GM04504 (cell line): Measurements from ENCODE around the gene PLCD1.
"Not testable (repeated sequence)": the region's sequence is repeated elsewhere in the genome, so short reads cannot be mapped to it uniquely, and the experiment has no call there.

Source experiments
- DNase-seq: peaks from one replicate; pipeline ENCODE4 v3.0.0-alpha.2; 2012; ENCODE audit warnings: low read depth

Gene PLCD1

DNA sequence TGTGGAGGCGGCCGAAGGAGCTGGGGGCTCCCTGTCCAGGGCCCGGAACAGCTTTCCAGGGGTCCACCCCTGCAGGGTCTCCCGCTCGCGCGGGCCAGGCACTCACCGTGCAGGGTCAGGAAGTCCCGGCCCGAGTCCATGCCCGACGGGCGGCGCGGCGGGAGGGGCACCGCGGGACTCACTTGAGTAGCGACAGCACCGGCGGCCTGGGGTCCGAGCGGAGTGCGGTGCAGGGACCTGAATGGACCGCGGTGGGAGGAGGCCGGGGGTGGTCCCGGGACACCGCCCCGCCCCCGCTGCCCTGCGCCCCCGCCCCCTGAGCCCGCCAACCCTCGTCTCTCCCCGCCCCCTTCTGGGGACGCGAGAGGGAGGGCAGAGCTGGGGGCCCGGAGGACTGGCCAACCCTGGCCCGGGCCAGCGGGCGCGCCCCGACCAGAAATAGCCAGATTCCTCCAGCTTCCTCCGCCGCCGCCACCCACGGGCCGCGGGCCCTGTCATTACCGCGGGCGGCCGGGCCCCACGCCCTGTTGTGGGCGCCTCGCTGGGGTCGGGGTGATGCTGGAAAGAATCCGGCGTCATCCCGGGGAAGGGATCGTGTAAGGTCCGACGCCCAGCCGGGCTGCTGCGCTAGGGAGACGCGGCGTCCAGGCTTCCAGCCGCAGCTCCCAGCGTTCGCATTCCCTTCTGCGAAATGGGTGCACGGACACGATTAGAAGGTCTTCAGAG, at the start of gene PLCD1:
Gene PLCD1, minus strand, starts transcription at position 243 of the 726 bp plus-strand sequence. Its CDS starts 103 bp downstream, at position 140.
- DNase-seq, result no peak

DNA sequence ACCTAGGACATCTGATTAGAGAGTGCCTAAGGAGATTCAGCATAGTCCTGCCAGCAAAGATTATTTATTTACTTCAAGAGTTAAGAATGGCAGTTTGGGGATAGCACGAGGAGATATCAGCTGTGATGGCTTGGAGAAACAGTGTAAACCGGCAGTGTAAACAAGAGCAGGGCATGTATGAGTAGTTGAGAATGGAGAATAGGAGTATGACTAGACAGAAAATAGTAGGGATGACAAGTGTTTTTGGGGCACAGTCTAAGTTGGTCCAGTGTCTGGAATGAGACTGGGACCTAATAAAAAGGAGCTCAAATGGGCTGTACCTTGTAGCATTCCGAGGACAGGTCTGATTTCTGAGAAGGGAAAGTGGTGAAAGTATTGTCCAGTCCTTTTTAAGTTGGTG, 47.6 kb upstream of the PLCD1 start:
- DNase-seq, result not testable (repeated sequence)

DNA sequence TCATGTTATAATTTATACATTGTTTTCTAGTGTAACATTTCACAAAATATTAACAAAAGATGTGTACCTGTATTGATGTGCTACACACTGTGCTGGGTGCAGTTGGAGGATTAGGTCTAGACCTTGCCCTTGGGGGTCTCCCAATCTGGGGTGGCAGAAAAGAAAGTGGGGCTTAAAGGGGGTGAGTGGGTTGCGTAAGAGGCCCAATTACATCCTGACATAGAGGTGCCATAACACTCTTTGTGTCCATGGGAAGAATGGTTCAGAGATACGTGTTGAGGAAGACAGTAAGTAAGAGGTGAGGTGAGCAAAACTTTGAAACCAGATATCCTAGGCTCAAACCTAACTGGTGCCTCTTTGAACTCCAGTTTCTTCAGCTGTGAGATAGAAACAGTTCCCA, 40.6 kb upstream of the PLCD1 start:
- no peak for DNase-seq

DNA sequence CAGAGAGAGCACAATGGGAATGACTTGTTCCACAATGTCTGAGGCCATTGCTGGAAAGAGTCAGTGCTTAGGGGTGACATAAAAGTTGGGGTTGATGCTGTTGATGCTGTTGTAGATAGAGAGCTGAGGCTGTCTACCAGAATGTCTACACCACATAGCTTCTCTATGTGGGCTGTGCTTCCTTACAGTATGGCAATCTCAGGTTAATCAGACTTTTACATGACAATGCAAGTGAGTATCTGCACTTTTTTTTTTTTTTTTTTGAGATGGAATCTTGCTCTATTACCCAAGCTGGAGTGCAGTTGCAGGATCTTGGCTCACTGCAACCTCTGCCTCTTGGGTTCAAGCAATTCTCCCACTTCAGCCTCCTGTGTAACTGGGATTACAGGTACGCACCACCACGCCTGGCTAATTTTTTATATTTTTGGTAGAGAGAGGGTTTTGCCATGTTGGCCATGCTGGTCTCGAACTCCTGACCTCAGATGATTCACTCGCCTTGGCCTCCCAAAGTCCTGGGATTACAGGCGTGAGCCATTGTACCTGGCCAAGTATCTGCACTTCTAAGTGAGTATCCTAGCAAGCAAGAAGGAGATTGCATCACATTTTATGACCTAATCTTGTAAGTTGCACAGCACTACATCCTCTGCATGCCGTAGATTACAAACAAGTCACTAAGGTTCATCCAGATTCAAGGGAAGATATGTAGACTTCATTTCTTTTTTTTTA, 38.2 kb upstream of the PLCD1 start:
- DNase-seq, result no peak

DNA sequence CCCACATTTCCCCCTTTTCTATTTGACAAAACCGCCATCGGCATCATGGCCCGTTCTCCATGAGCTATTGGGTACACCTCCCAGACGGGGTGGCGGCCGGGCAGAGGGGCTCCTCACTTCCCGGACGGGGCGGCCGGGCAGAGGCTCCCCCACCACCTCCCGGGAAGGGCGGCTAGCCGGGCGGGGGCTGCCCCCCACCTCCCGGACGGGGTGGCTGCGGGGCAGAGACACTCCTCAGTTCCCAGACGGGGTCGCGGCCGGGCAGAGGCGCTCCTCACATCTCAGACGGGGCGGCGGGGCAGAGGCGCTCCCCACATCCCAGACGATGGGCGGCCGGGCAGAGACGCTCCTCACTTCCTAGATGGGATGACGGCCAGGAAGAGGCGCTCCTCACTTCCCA, 35.0 kb upstream of the PLCD1 start:
- not testable (repeated sequence) for DNase-seq

DNA sequence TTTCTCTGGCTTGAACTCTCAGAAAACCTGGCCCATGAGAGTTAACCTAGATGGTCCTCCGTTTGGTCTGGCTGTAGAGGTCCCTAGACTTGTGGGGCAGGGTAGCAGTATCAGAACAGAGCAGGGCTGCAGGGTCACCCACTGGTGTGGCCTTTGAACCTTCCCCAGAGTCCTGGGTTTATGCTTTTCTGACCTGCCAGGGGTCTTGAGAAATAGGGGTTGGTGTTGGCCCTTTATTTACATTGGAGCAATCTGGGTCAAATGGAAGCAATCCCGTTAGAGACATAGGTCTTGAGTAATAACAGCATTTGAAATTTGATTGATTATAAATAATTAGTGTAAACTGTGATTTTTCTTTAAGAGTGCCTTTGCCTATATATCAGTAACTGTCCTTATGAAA, 33.4 kb upstream of the PLCD1 start:
- no peak for DNase-seq

DNA sequence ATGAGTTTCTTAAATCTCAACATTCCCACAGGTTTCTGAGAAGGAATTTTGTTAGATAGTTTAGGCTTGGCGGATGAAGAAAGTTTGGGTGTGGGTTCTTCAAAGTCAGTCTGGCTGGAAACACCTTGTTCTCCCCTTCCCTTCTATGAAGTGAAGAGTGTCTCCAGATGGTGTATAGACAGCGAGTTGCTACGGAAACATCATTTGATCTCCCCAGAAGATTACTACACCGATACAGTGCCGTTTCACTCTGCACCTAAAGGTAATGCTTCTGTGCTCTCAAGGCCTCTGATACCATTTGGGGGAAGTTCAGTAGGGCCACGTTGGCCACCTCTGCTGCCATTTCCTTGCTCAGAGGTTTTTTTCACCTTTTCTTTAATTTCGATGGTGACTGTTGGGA, 30.1 kb upstream of the PLCD1 start:
- no peak for DNase-seq

DNA sequence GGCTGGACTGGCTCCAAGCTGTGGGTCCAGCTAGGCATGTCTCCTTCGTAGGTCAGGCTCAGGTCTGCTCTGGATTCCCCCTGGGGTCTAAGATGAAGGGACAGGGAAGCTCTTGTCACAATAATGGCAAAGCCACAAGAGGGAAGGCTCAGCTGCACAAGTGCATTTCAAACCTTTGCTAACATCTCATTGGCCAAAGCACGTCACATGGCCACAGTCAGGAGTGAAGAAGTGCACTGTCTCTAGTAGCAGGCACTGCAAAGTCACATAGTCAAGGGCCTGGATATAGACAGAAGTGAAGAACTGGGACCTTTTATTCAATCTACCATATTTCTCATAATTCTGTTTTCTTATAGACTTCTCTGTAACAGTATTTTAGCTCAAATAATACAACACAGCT, 29.7 kb upstream of the PLCD1 start:
- no peak for DNase-seq

DNA sequence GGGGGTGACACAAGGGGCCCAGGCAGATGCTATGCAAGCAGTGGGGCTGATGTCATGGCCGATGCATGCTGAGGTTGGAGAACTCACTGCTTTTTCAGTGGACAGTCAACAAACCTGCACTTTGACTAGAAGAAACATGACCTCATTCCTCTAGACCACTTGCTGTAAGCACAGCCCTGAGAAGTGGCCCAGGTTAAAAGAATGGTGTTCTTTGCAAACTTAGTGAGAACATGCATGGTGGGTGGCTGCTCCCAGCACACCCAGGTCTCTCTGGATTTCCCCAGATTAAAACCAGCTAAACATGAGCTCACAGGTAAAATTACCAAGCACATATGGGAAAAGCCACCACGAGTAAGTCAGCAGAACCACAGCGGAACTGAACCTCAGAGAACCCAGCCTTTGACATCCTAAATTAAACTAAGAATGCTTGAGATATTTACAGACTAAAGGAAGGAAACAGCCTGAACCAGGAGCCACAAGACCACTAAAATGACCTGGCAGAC, 25.1 kb upstream of the PLCD1 start:
- DNase-seq, result no peak

DNA sequence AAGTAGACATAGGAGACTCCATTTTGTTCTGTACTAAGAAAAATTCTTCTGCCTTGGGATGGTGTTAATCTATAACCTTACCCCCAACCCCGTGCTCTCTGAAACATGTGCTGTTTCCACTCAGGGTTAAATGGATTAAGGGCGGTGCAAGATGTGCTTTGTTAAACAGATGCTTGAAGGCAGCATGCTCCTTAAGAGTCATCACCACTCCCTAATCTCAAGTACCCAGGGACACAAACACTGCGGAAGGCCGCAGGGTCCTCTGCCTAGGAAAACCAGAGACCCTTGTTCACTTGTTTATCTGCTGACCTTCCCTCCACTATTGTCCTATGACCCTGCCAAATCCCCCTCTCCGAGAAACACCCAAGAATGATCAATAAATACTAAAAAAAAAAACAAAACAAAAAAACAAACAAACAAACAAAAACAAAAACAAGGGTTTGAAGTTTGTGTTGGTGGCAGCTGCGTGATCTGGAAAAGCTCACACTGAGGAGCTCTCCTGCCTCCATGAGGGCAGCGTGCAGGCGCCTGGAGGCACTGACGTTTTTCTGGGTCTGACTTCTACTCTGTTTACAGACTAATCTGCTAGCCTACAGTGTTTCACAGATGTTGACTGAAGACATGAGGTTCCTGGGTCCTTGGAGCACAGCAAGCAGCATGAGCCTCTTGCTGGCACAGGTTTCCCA, 24.5 kb upstream of the PLCD1 start:
- DNase-seq, result not testable (repeated sequence)

DNA sequence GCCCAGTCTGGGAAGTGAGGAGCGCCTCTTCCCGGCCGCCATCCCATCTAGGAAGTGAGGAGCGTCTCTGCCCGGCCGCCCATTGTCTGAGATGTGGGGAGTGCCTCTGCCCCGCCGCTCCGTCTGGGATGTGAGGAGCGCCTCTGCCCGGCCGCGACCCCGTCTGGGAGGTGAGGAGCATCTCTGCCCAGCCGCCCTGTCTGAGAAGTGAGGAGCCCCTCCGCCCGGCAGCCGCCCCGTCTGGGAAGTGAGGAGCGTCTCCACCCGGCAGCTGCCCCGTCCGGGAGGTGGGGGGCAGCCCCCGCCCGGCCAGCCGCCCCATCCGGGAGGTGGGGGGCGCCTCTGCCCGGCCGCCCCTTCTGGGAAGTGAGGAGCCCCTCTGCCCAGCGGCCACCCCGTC, 23.8 kb upstream of the PLCD1 start:
- DNase-seq, result not testable (repeated sequence)

DNA sequence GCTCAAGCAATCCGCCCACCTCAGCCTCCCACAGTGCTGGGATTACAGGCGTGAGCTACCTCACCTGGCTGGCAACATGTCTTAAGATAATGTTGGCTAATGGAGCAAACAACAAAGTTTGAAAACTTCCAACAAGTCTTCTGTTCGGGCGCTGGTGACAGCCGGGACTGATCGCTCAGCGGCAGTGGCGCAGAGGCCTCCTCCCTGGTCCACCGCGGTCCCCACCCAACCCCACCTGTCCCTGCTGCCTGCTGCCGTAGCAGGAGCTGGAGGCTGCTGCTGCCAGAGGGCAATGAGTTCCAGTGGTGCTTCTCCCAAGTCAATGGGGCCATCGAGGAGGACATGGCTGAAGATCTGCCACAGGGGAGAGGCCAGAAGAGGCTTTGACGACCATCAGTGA, 21.7 kb upstream of the PLCD1 start:
- no peak for DNase-seq

DNA sequence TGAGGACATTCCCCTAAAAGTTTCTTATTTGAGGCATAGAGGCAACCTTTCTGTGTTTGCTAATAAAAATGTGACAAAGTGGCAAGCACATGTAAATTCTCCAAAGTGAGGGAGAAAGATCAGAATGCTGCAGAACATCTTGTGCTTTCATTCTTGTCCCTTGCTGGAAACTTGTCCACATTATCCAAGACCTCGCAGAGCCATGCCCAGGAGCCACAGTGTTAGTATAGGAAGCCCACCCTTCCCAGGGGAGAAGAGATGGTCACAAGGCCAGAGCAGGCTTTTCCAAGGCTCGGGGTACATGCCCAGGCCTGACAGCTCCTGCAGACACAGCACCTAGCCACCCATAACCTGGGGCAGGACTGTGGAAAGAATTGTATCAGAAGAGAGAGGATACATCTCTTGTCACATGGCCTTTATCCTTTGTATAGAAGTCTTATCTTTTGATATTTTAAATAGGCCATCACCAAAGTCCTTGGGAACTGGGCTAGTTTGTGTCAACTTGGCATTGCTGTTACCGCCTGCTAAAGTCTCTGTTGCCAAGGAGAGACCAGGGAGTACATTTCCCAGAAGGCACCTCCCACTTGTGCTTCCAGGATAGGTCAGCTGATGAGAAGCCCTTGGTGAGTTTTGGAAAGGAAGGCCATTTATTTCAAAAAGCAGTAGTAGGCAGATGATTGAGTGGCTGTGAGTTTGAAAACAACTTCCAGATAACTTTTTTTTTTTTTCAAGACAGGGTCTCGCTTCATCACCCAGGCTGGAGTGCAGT, 20.1 kb upstream of the PLCD1 start:
- no peak for DNase-seq

DNA sequence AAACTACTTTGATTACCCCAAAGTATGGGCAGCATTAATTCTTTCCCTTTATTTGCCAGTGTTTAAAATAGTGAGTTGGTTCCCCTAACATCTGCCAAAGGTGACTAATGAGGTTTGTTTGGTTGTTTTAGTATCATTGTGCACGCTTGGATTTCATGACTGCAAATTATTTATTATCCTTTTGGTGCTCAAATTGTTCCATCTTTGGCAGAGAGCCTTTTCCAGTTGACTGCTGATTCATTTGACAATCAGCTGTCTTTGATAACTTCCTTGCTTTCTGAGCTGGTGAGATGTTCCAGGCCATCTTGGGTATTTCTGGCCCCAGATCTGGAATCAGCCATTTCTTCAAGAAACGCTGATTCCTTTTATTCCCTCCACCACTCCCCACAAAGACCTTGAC, 18.5 kb upstream of the PLCD1 start:
- no peak for DNase-seq

DNA sequence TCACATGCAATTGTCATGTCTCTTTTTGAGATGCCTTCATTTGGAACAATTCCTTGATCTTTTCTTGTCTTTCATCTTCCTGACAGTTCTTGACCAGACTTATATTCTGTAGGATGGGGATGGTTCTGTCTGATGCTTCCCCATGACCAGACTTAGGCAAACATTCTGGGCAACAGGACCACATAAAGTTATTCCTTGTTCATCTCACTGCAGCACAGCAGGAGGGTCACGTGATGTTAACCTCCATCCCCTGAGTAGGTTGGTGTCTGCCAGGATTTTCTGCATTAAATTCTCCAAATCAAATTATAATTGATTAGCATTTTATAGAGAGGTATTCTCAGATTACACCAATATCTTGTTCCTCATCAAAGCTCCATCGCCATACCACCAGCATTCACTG, 17.4 kb upstream of the PLCD1 start:
- DNase-seq, result no peak

DNA sequence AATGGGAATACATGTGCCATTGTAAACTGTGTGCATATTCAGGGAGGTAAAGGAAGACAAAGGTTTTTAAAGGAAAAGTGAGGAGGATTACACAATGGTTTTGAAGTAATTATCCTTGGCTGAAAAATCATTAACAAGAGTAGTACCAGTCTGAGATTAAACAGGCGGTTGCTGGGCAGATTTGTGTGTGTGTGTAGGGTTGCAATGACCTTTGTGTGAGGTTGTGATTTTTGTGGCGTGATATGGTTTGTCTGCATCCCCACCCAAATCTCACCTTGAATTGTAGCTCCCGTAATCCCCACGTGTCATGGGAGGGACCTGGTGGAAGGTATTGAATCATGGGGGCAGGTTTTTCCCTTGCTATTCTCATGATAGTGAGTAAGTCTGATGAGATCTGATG, 16.6 kb upstream of the PLCD1 start:
- DNase-seq, result no peak

DNA sequence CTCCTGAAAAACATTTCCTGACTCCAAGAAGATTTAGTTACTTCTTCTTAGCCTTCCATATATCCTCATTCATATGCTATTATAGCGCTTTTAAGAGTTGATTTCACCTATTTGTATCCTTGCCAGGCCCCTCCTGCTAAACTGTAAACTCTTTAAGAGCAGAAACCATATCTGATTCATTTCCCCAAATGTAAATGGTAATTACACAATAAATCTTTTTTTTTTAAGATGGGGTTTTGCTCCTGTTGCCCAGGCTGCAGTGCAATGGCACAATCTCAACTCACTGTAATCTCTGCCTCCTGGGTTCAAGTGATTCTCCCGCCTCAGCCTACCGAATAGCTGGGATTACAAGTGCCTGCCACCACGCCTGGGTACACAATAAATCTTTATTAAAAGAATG, 14.0 kb upstream of the PLCD1 start:
- DNase-seq, result no peak

DNA sequence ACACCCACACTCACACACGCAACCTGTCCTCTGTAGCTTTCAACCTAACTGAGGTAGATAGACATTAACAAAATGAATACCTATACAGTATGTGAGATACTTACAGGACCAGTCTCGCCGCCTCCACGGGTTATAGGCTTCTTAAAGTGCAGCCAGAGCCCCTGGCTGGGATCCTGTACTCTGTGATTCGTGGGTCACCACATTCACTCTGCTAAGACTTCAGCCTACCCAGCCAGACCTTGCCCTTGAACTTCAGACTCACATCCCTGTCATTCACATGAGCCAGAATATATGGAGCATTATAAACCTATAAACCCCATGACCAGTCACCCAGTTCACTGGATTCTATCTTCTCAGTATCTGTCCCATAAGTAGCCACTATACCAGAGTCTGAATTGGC, 11.0 kb upstream of the PLCD1 start:
- no peak for DNase-seq

DNA sequence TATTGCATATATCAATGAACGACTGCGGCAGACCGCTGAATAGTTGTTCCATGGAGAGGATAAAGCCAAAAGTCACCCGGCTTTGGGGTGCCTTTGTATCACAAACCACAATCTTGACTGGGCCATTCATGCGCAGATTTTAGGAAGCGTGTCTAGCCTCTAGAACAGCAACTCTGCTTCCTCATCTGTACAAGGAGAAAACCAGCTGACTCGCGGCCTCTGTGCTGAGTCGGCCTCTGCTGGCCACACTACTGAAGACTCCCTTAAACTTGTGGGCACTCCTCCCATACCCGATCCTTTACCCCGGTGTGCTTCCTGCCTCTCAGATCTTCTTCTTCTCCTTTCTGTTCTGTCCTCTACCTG, 10.4 kb upstream of the PLCD1 start:
- no peak for DNase-seq

DNA sequence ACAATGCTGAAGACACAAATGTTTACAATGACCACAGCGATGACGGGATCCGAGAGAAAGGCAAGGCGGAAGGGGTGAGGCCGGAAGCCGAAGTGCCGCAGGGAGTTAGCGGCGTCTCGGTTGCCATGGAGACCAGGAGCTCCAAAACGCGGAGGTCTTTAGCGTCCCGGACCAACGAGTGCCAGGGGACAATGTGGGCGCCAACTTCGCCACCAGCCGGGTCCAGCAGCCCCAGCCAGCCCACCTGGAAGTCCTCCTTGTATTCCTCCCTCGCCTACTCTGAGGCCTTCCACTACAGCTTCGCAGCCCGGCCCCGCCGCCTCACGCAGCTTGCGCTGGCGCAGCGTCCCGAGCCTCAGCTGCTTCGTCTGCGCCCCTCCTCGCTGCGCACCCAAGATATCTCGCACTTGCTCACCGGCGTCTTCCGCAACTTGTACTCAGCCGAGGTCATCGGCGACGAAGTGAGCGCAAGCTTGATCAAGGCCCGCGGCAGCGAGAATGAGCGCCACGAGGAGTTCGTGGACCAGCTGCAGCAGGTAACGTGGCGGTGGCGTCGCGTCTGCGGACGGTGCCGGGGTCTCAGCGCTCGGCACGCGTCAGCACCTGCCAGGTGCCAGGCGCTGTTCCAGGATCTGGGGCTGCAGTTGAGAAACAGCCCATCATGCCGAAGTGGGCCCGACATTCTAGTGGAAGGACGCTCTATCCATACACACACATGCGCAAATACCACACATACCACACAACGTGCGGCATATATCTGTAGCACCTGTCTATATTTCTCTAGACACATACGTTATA, 9.9 kb upstream of the PLCD1 start, which contains the start of gene DLEC1:
Gene DLEC1, plus strand, starts transcription at position 108 of the 798 bp plus-strand sequence. Its CDS starts 18 bp downstream, at position 126.
- no peak for DNase-seq

DNA sequence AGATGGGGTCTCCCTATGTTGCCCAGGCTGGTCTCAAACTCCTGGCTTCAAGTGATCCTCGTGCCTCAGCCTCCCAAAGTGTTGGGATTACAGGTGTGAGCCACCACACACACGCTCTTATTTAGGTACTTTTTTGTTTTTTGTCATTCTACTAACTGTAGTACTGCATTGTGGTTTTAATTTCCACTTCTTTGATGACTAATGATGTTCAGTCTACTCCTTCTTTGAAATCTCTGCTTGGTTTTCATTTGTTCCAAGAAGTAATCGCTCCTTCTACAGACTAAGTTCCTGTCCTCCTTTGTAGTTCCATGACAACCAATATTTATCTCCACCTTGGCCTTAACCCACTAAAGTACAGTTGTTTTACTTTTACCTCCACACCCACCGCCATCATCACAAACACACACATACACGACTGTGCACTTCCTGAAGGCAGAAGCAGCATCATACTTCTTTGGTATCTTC, 9.0 kb upstream of the PLCD1 start:
- no peak for DNase-seq
